ENCODE results near the gene LAIR2. TPM values are rescaled to one million over a fixed set of nuclear protein-coding genes. Genes with fewer than 3 reads are reported as not detected.
"Not testable (repeated sequence)": the region's sequence is repeated elsewhere in the genome, so short reads cannot be mapped to it uniquely, and the experiment has no call there.

The LAIR2 gene
- total RNA-seq, 1 donor from 2014 or later, result not detected

GRCh38 chr19:54463531-54464043 lies 39.0 kb upstream of the LAIR2 start, which contains the start of gene LENG9:
Gene LENG9, minus strand, starts transcription at chr19:54463778. Its CDS starts 252 bp downstream, at chr19:54463526.
- intact Hi-C loops (cut with DNase I), result no loop called here
- peak; percentile 99 for DNase-seq
- ATAC-seq (ENCODE audit: poor library complexity), result peak; percentile 71

GRCh38 chr19:54464044-54464629 lies 38.5 kb upstream of the LAIR2 start:
- intact Hi-C loops (cut with DNase I), result no loop called here
- ATAC-seq (ENCODE audit: poor library complexity) (peak; percentile 48), DNase-seq (peak; percentile 87)

GRCh38 chr19:54464630-54465425 lies 37.8 kb upstream of the LAIR2 start:
- intact Hi-C loops (cut with DNase I), result no loop called here
- peak; percentile 83 for ATAC-seq (ENCODE audit: poor library complexity)
- peak; percentile 95 for DNase-seq

GRCh38 chr19:54465426-54466109 lies 37.1 kb upstream of the LAIR2 start:
- no peak for ATAC-seq (ENCODE audit: poor library complexity)

GRCh38 chr19:54466110-54466480 lies 36.5 kb upstream of the LAIR2 start:
- ATAC-seq (ENCODE audit: poor library complexity); intact Hi-C loops (cut with DNase I); DNase-seq: not testable (repeated sequence)

More at GRCh38 chr19:54465426-54466109, 37.1 kb upstream of the LAIR2 start:
- peak; percentile 59 for DNase-seq
- intact Hi-C loops (cut with DNase I), result no loop called here

GRCh38 chr19:54469496-54469934 lies 33.1 kb upstream of the LAIR2 start:
- DNase-seq (peak; percentile 83), ATAC-seq (ENCODE audit: poor library complexity) (no peak)
- intact Hi-C loops (cut with DNase I), result no loop called here

GRCh38 chr19:54470276-54470887 lies 32.2 kb upstream of the LAIR2 start:
- DNase-seq (no peak), ATAC-seq (ENCODE audit: poor library complexity) (no peak)
- intact Hi-C loops (cut with DNase I), result no loop called here

- intact Hi-C loops (cut with DNase I), result no loop called here
- ATAC-seq (ENCODE audit: poor library complexity), result peak; percentile 57
- peak; percentile 58 for DNase-seq
Observed at GRCh38 chr19:54470991-54471782, 31.4 kb upstream of the LAIR2 start.

- intact Hi-C loops (cut with DNase I), result no loop called here
- peak; percentile 87 for ATAC-seq (ENCODE audit: poor library complexity)
- peak; percentile 85 for DNase-seq
Observed at GRCh38 chr19:54473071-54473891, 29.4 kb upstream of the LAIR2 start, which contains the start of gene CDC42EP5. Gene CDC42EP5, minus strand, starts transcription at chr19:54473296. Its CDS starts 7,749 bp downstream, at chr19:54465547.

GRCh38 chr19:54473892-54474372 lies 28.7 kb upstream of the LAIR2 start:
- ATAC-seq (ENCODE audit: poor library complexity), result no peak
- DNase-seq, result no peak
- intact Hi-C loops (cut with DNase I), result no loop called here

GRCh38 chr19:54475706-54476105 lies 26.9 kb upstream of the LAIR2 start:
- DNase-seq, result no peak
- intact Hi-C loops (cut with DNase I), result no loop called here
- ATAC-seq (ENCODE audit: poor library complexity), result no peak

GRCh38 chr19:54477650-54478049 lies 25.0 kb upstream of the LAIR2 start:
- intact Hi-C loops (cut with DNase I), result no loop called here
- no peak for DNase-seq
- no peak for ATAC-seq (ENCODE audit: poor library complexity)

GRCh38 chr19:54478677-54479266 lies 23.9 kb upstream of the LAIR2 start:
- intact Hi-C loops (cut with DNase I), result no loop called here
- DNase-seq, result no peak
- ATAC-seq (ENCODE audit: poor library complexity), result no peak

- DNase-seq (no peak), ATAC-seq (ENCODE audit: poor library complexity) (no peak)
- intact Hi-C loops (cut with DNase I), result no loop called here
Observed at GRCh38 chr19:54480051-54480450, 22.6 kb upstream of the LAIR2 start.

- intact Hi-C loops (cut with DNase I), result no loop called here
- DNase-seq (no peak), ATAC-seq (ENCODE audit: poor library complexity) (peak; percentile 45)
Observed at GRCh38 chr19:54481326-54481930, 21.2 kb upstream of the LAIR2 start.

- intact Hi-C loops (cut with DNase I), result no loop called here
- ATAC-seq (ENCODE audit: poor library complexity) (no peak), DNase-seq (no peak)
Observed at GRCh38 chr19:54482889-54483288, 19.7 kb upstream of the LAIR2 start.

All from Right ventricle myocardium superior (tissue), 1 donor.